GM19099 (cell line): ENCODE results near the gene RFK.

Experiments
- POLR2A ChIP-seq: IDR thresholded peaks from 3 replicates; pipeline ENCODE4 v1.6.1; 2011; ENCODE audit warnings: low read depth; ENCODE audit not compliant: insufficient read length; ENCODE audit errors: extremely low read depth

Gene RFK

DNA sequence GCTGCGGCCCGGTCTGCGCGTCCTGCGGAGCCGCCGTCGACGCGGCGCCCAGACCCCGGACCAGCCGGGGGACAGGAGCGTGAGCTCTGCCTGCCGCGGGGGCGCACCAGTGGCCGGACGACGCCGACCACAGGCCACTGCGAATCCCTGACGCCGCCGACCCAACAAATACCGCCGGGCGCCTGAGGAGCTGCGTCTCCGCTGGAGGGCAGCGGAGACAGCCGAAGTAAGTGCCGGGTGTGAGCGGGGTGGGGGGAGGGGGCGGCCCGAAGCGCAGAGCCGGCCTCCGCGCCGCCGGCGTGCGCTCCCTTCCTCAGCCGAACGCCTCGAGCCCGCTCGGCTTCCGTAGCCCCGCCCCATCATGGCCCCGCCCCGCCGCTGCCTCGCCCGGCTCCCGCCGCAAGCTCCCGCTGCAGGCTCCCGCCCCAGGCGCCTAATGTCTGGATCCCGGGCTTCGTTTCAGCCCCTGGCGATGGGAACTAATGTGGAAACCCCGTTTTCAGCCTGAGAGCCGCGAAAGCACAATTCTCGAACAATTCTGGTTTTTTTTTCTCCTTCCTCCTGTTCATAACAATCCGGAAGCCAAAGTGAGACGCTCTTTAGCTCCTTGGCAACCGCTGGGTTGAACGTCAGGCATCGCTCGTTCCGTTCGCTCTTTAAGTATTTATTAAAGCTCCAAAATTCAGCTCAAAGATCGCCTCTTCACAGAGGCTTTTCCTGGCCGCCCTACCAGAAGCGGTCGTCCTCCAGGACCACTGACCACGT is at the start of gene RFK:
Gene RFK (minus strand): TSS at position 232 of the 765 bp plus-strand sequence. CDS start 255 bp downstream, outside the sequence.
- TF ChIP-seq POLR2A: peak; percentile 73

DNA sequence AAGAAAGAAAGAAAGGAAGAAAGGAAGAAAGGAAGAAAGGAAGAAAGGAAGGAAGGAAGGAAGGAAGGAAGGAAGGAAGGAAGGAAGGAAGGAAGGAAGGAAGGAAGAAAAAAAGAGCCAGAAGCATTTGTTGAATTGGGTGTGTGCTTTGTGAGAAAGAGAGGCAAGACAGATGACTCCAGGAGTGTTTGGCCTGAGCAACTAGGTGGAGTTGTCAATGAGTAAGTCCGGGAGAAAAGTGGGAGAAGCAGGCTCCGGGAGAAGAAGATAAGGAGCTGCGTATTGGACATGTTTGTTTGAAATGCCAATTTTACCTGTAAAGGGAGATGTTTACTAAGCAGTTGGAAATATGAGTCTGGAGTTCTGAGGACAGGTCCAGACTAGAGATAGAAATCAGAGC is 49.7 kb upstream of the RFK start:
- TF ChIP-seq POLR2A: no peak

DNA sequence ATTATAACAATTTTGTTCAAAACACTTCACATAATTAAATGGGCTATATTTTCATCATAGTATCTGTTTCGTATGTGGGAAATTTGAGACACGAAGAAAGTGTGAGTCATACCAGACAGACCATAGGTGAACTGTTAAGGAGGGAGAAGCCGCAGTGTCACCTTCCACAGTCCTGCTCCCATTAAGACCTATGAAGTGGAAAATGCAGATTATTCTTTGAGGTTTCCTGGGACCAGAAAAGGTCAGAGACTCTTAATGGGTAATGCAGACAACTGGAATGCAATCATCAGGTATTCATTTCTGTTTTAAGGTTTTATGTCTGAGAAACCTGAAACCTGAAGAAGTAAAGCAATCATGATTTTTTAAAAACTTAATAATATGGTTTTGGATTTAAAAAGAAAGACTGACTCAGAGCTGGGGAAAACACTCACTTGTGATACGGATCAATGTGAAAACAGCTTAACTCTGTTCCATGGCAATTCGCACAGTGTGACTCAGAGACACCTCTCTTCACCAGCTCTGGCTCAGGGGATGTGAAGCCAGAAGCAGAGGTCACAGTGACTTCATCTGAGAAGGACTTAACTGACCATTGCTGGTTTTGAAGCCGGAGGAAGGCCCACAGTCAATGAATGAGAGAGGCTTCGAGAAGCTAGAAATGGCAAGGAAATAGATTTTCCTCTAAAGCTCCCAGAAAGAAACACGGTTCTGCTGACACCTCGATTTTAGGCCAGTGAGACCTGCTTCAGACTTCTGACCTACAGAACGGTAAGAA is 47.5 kb upstream of the RFK start:
- no peak for TF ChIP-seq POLR2A

DNA sequence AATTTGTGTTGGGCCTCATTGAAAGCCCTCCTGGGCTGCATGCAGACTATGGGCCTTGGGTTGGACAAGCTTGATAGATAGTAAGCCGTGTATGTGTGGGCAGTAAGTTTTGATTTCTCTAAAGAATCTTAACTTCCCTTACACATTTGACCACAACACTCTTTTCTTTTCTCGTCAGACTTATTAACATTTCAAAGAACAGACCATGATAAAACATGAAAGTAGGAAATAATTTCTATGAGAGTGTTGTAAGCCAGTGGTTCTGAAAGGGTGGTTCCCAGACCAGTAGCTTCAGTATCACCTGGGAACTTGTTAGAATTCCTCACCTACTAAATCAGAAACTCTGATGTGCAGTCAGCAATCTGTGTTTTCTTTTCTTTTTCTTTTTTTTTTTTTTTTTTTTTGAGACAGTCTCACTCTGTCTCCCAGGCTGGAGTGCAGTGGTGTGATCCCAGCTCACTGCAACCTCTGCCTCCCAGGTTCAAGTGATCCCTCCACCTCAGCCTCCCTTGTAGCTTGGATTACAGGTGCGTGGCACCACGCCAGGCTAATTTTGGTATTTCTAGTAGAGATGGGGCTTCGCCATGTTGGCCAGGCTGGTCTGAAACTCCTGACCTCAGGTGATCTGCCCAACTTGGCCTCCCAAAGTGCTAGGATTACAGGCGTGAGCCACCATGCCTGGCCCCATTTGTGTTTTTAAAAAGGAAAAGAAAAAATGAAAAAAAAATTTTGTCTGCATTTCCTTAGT is 44.8 kb upstream of the RFK start:
- TF ChIP-seq POLR2A: no peak

DNA sequence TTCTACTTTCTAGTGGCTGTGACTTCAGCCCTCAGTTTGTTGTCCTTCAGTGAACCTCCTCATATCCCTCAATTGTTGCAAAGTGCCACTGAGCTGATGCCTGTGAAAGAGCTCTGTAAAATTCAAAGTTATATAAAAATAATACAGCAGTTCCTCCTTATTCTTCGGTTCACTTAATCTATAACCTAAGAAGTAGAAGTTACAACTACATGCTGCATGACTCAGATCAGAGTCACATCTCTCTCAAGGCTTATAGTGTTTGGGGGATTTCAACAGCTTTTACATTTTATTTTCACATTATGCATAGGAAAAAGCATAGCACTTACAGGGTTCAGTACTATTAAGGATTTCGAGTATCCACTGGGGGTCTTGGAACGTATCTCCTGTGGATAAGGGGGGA is 39.6 kb upstream of the RFK start:
- TF ChIP-seq POLR2A: no peak

DNA sequence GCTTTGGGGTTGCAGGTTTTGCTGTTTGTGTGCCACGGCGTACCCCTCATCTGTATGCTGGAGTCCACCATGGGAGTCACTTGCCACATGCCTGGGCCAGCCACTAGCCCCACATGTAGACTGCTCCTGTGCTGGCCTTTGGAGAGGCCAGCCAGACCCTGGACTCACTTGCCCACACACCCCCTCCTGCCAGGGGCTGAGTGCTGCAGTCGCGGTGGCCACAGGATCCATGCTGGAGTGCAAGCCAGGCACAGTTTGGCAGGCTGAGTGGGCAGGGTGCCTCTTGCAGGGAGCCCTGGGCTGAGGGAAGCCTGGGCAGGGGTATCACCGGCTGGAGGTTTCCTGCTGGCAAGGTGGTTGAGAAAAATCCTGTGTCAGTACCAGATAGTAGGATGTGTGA is 39.2 kb upstream of the RFK start:
- no peak for TF ChIP-seq POLR2A

DNA sequence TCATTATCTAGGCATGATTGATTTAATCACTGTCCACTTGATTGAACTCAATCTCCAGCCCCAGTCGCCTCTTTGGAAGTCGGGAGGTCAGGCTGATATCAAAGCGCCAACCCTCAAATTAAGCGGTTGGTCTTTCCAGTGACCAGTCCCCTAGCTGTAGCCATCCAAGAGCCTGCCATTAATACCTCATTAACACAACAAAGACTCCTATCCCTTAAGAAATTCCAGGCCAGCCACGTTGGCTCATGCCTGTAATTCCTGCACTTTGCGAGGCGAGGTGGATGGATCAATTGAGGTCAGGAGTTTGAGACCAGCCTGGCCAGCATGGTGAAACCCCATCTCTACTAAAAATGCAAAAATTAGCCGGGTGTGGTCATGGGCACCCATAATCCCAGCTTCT is 37.4 kb upstream of the RFK start:
- TF ChIP-seq POLR2A: no peak

DNA sequence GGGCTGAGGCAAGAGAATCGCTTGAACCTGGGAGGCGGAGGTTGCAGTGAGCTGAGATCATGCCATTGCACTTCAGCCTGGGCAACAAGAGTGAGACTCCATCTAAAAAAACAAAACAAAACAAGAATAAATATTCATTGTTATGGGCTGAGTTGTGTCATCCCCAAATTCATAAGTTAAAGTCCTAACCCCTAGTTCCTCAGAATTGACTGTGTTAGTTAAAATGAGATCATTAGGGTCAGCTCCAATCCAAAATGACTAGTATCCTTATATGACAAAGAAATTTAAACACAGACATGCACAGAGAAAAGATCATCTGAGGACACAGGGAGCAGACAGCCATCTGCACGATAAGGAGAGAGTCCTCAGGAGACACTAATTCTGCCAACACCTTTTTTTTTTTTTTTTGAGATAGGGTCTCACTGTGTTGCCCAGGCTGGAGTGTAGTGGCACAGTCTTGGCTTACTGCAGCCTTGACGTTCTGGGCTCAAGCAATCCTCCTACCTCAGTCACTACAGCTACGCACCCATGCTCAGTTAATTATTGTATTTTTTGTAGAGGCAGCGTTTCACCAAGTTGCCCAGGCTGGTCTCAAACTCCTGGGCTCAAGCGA is 32.7 kb upstream of the RFK start:
- TF ChIP-seq POLR2A: no peak

DNA sequence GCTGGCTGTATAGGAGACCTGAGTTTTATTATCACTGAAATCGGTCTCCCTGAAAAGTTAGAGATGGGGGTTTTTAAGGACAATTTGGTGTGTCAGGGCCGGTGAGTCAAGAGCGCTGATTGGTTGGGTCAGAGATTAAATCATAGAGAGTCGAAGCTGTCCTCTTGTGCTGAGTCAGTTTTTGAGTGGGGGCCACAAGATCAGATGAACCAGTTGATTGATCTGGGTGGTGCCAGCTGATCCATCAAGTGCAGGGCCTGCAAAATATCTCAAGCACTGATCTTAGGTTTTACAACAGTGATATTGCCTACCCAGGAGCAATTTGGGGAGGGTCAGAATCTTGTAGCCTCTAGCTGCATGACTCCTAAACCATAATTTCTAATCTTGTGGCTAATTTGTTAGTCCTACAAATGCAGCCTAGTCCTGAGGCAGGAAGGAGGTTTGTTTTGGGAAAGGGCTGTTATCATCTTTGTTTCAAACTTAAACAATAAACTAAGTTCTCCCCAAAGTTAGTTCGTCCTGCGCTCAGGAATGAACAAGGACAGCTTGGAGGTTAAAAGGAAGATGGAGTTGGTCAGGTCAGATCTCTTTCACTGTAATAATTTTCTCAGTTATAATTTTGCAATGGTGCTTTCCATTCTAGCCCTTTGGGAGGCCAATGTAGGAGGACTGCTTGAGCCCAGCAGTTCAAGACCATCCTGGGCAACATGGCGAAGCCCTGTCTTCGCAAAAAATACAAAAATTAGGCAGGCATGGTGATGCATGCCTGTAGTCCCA is 31.6 kb upstream of the RFK start:
- no peak for TF ChIP-seq POLR2A

DNA sequence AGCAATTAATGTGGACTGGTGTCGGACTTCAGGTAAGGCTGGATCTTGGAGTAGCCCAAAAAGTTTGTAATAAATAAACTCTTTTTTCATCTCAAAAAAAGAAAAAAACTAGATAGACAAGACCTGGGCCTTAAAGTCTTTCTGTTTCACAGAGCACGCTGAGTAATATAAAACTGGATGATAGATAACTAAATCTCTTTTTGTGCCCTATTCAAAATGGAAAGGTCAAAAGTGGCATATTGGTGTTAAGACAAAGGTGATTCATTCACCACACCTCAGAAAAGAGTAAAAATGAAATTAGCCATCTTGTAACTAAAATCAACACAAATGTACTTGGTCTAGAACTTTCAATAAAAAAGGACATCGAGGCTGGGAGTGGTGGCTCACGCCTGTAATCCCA is 30.3 kb upstream of the RFK start:
- TF ChIP-seq POLR2A: no peak

DNA sequence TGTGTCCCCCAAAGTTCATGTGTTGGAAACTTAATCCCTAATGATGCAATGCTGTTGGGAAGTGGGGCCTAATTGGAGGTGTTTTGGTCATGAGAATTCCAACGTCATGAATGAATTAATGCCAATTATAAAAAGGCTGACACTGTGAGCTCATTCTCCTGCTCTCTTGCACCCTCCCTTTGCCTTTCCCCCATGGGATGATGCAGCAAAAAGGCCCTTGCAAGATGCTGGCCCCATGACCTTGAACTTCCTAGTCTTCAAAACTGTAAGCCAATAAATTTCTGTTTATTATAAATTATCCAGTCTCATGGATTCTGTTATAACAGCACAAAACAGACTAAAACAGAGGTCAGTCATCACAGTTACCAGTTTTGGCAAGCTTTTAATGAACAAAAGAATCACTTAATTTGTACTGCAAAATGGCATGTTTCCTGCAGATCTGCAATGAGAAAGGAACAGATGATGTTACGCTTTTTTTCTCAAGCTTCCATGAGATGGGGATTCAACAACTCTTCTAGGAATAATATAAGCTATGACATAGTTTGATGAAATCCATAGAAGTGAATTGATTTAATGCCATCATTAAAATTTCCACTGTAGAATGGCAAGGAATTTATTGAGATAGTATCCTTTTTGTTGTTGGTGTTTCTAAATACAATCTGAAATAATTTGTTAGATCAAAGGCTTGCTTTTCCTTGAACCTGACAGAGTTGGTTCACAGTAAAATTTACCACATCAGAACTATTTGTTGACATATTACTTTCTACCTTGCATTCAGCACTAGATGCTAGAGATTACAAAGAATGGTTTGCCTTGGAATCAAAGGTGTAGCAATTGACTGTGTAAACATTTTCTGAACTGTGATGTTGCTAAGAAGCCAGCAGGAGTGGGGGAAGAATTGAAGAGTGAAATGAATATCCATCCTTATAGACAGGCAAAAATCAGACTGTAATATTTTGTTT is 29.3 kb upstream of the RFK start:
- TF ChIP-seq POLR2A: no peak

DNA sequence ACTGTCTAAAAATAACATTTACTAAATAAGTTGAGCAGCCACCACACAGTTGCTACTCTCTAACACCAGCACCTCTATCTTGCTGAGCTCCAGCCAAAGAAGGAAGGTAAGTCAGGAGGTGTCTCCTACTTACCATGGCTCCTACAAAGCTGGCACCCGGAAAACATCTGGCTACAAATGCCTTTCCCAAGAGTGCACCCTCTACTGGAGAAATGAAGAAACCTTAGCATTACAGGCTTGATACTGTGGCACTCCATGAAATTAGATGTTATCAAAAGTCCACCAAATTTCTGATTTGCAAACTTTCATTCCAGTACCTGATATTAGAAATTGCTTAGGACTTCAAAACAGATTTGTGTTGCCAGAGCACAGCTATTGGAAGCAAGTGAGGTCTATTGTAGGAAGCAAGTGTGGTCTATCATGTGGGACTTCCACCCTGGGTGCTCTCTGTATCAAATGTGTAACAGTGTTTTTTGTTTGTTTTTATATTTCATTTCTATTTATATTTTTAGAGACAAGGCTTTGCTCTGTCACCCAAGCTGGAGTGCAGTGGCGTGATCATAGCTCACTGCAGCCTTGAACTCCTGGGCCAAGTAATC is 25.7 kb upstream of the RFK start:
- TF ChIP-seq POLR2A: no peak

DNA sequence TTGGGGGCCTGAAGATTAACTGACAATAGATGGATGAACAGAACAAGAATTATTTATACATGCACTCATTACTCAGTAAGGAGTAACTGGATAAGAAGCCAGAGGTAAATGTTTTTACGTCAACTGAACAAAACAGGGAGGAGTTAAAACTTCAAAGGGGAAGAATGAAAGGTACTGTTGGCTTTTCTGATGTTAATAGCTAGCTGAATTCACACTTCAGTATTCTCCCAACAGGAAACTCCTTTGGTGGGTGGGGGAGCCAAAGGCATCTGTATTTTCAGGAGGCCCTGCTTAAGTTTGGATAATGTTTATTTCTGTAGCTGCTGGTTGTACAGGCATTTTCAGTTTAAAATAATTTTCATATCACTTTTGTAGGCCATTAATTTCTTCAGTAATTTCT is 23.2 kb upstream of the RFK start:
- no peak for TF ChIP-seq POLR2A
